GM21526 (cell line): ENCODE data around the gene SLC12A6.
"Not testable (repeated sequence)": the region's sequence is repeated elsewhere in the genome, so short reads cannot be mapped to it uniquely, and the experiment has no call there.

Experiments used
- ATAC-seq: cut with Tn5 transposase; IDR thresholded peaks from one replicate; pipeline ENCODE4 v1.9.1; 2021; ENCODE audit warnings: moderate library complexity; ENCODE audit not compliant: unreplicated experiment, low FRiP score

SLC12A6 gene

GRCh38 chr15:34337557-34338306 lies at the start of gene SLC12A6:
Gene SLC12A6, minus strand, starts transcription at chr15:34337781. Its CDS starts 1,101 bp downstream, at chr15:34336680.
- ATAC-seq: peak; percentile 60

DNA sequence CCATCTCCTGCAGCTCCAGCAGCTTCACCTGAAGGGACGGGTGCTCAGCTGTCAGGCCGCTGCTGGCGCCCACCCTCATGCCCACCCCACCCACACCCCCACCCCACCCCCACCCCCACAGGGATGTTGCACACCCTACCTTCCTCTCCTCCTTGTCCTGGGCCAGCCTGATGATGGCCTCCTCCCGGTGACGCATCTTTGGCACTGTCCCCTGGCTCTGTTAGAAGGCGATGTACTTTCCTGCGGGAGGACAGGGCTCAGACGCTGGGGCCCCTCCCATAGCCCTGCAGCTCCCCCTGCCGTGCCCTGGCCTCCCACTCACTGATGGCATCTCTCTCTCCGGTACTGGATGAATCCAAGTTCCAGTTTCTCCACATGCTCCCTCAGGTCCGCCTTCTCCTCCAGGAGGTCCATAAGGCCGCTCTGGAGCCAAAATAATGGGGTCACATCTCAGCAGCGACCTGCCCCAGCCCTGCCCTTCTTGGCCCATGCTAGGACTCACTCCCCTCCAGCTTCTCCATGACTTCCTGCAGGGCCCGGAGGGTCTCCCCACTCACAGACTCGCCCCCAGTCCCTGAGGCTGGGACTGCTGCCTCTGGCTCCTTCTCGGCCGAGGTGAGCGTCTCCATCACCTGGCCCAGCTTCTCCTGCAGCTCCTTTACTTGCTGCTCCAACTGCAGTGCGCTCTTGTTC lies 44.4 kb upstream of the SLC12A6 start:
- not testable (repeated sequence) for ATAC-seq

DNA sequence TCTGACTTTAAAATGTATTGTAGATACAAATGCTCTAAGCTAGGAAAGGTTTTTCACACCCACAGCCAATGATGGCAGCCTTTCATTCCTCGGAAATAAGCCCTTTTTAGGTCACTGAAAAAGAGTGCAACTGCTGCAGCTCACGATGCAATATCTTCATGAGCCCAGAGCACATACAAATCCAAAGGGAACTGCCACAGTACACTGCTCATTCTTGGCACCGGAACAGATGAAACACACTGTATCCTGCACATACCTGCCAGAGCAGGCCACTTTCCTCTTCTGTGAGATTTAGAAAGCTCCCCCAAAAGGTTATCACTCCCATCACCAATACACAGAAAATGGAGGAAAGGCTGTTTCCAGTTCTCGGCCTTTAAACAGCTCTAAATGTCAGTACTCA lies 42.9 kb upstream of the SLC12A6 start:
- ATAC-seq: not testable (repeated sequence)

- no peak for ATAC-seq
These were observed 39.3 kb upstream of the SLC12A6 start for GRCh38 chr15:34376856-34377255.

GRCh38 chr15:34375541-34375940 lies 38.0 kb upstream of the SLC12A6 start:
- ATAC-seq: not testable (repeated sequence)

DNA sequence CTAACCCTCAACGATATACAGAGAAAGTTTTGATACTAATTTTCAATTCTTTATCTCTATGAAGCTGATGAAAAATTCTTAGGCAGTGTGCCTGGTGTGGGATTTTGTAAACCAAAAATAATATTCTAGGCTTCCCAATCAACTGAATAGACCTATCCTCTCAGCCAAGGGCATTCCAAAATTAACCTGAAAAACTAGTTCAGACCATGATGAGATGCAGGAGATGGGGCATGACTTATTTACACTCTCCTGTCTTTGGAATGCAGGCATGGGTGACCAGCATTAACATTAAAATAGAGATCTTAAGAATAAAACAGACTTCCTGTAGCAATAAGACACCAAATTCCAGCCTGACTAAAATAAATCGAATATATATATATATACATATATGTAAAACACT lies 37.2 kb upstream of the SLC12A6 start:
- no peak for ATAC-seq

GRCh38 chr15:34373951-34374350 lies 36.4 kb upstream of the SLC12A6 start:
- no peak for ATAC-seq

DNA sequence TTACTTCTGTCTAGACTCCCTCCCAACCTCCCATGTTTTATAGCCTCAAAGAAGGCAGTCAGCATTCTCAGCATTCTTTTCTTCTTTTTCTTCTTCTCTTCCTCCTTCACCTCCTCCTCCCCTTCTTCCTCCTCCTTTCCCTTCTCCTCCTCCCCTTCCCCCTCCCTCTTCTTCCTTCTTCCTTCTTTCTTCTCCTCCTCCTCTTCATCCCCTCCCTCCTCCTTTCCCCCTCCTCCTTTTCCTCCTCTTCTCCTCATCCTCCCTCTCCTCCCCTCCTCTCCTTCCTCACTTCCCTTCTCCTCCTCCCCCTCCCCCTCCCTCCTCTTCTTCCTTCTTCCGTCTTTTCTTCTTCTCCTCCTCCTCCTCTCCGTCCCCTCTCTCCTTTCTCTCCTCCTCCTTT lies 33.1 kb upstream of the SLC12A6 start:
- ATAC-seq: no peak

DNA sequence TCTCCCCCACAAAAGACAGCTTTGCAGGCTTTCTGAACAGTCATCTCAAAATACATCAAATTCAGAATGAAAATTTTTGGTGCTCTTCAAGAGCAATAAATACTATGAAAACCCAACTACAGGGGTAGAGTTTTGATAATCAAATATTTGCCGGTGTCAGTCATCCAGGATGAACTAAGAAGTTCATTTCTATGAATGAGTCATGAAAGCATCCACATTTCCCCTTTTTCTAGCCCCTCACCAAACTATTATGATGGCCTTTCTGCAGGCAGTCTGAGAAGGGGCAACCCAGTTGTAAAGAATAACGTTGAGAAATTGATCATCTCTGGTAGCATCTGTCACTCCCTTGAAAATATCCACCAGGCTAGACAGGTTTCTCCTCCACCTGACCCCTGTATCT lies 32.5 kb upstream of the SLC12A6 start:
- no peak for ATAC-seq

GRCh38 chr15:34367101-34368081 lies 29.8 kb upstream of the SLC12A6 start, which contains the start of gene LPCAT4:
Gene LPCAT4, minus strand, starts transcription at chr15:34367196. Its CDS starts 96 bp downstream, at chr15:34367100.
- ATAC-seq: peak; percentile 72

GRCh38 chr15:34366271-34367065 lies 28.9 kb upstream of the SLC12A6 start:
- ATAC-seq: no peak

DNA sequence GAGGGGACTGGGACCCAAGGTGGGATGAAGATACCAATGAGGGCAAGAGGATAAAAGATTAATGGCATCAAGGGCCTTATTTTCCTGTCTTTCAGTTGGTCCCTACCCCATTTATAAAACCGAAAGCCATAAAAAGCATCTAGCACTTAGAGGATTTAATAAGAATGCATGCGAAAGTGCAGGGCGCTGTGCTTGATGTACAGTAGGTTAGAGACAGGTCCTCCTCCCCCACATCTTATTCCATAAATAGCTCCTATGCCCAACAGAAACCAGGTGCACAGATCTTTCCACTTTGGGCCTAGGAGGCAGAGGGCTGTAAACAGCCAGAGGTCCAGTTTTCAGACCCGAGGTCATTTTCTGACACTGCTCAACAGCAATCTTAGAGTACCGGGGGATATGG lies 28.3 kb upstream of the SLC12A6 start:
- no peak for ATAC-seq

- no peak for ATAC-seq
These were observed 27.7 kb upstream of the SLC12A6 start for GRCh38 chr15:34365091-34365825.

DNA sequence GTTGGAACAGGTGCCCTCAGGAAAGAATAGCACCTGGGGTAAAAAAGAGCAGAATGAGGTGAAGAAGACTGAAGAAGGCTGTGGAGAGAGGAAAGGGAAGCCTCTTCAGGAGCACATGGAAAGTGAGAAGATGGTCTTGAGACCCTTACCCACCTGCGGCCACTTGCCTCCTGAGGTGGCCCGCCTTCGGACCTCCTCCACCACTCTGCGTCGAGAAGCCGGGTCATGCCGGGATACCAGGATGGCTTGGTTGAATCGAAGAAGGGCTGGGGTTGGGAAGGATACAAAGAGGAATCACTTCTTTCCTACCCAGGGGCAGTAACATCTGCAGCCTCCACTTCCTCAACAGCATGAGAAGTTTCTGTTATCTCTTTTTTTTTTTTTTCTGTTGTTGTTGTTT lies 26.5 kb upstream of the SLC12A6 start:
- no peak for ATAC-seq

DNA sequence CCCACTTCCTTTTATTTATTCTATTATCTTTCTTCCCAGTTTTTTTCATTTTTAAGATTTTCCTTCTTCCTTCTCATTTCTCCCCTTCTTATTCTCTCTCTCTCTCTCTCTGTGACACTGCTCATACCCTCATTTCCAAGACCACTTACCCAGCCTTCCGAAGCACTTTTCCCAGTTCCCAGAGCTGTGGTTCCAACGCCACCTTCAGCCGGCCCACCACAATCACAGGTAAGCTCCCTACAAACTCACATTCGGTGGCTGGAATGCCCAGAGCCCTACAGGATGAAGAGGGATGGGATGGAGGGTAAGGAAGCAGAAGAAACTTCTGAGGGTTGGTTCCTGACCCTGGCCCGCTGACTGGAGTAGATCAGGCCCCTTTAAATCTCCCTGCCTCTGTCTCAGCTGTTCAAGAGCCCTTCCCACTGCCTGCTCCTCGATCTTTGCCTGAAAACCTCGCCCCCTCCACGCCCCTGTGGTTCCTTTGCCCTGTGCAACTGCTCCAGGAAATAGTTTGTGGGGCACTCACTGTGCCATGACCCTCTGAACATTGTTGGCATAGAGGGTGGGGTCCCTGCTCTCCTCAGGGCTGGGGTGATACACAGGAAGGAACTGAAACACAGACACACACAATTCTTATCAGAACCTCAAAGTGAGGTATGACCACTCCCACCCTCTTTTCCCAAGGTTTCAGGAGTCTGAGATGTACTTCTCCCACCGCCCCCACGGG lies 24.6 kb upstream of the SLC12A6 start:
- no peak for ATAC-seq

GRCh38 chr15:34361278-34361677 lies 23.7 kb upstream of the SLC12A6 start:
- no peak for ATAC-seq

GRCh38 chr15:34360298-34360697 lies 22.7 kb upstream of the SLC12A6 start:
- ATAC-seq: no peak

DNA sequence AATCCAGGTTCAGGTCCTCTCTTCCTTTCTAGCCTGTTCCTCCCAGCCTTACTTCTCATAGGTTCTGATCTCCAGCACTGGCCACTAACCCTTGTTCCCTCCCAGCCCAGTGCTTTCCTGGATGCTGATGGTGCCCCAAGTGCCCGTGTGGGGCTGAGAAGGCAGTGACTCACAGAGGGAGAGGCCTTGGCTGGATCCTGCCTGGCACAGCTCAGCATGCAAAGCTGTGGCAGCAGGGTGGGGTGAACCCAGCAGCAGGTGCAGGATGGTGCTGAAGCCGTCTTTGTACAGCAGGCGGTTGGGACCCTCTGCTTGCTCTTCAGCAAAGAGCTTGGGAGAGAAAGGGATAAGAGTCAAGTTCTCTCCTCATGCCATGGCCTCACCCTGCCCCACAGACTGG lies 21.8 kb upstream of the SLC12A6 start:
- no peak for ATAC-seq

DNA sequence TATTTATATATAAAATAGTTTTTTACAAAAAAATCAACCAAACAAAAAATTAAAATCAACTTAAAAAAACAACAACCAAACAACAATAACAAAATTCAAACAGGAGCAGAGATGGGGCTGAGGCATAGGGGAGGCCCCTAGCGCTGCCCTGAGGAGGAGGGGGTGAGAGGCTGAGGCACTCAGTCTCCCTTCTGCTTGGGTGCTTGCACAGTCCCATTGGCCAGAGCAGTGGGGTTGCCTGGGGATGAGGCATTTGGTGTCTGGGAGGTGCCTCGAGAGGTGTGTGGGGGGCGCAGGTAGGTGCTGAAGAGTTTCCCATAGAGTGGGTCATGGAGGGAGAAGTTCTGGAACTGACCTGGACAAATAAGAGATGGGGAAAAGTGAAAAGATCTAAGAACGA lies 21.4 kb upstream of the SLC12A6 start:
- ATAC-seq: no peak
